DOHH2 (cell line): ENCODE measurements around the gene NEBL.

Experiments used
- EZH2phosphoT487 ChIP-seq: fragments of 200-600 bp; sonication (generic); IDR thresholded peaks from 2 replicates; pipeline ENCODE4 v1.6.1; 2017; ENCODE audit warnings: borderline replicate concordance, mild to moderate bottlenecking, antibody characterized with exemption, low read length, moderate library complexity, mixed read lengths
- TF ChIP-seq, protein P1 (sequence below): fragments of 200-600 bp; sonication (generic); IDR thresholded peaks from one replicate; pipeline ENCODE4 v1.5.1; 2014; ENCODE audit warnings: antibody characterized with exemption, mild to moderate bottlenecking, low read depth, low read length; ENCODE audit not compliant: poor library complexity, severe bottlenecking

DNA sequence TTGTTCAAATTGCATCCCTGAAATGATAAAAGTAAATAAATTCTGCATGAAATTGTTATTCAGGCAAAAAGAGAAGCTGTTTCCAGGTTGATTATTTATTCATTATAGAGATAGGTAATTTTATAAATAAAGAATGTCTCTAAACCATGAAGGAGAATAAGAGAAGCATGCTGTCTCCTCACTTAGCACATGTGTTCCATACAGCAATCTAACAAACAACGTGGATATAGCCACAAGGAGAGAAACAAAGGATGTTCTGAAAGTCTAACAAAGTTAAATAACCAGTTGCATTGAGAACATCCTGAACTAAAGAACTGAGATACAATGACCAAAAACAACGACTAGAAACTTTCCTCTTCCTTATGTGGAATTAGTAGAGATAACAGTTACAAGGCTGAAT, 50.8 kb downstream of the NEBL start:
- TF ChIP-seq, protein P1, sequence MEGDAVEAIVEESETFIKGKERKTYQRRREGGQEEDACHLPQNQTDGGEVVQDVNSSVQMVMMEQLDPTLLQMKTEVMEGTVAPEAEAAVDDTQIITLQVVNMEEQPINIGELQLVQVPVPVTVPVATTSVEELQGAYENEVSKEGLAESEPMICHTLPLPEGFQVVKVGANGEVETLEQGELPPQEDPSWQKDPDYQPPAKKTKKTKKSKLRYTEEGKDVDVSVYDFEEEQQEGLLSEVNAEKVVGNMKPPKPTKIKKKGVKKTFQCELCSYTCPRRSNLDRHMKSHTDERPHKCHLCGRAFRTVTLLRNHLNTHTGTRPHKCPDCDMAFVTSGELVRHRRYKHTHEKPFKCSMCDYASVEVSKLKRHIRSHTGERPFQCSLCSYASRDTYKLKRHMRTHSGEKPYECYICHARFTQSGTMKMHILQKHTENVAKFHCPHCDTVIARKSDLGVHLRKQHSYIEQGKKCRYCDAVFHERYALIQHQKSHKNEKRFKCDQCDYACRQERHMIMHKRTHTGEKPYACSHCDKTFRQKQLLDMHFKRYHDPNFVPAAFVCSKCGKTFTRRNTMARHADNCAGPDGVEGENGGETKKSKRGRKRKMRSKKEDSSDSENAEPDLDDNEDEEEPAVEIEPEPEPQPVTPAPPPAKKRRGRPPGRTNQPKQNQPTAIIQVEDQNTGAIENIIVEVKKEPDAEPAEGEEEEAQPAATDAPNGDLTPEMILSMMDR: no peak
- TF ChIP-seq EZH2phosphoT487: no peak
